BJ (cell line): Measurements from ENCODE around the gene TJP2. TPM values are rescaled to one million over a fixed set of nuclear protein-coding genes. Genes with fewer than 3 reads are reported as not detected.

Experiments used
- CTCF ChIA-PET: fragments of 350-600 bp; formaldehyde crosslinking; extraction: SDS; loops from one replicate; lab custom pipeline; 2021; ENCODE audit warnings: antibody characterized with exemption, inconsistent platforms; lab: Yijun Ruan, JAX
- POLR2A ChIA-PET: fragments of 300-600 bp; sonication (Branson Sonifier 250); formaldehyde crosslinking; extraction: SDS; loops from one replicate; lab custom pipeline; 2021; ENCODE audit warnings: antibody characterized with exemption; lab: Charles Lee
- DNase-seq: peaks from one replicate; pipeline ENCODE4 v3.0.0-alpha.2; 2011; ENCODE audit warnings: low read depth
- H3K27me3 ChIP-seq: 2 replicates; pipeline ENCODE4 v1.6.0; 2011; ENCODE audit warnings: low read length; ENCODE audit not compliant: control insufficient read depth, insufficient read depth
- H3K36me3 ChIP-seq: 2 replicates; pipeline ENCODE4 v1.5.1; 2011; ENCODE audit warnings: low read length; ENCODE audit not compliant: control insufficient read depth, insufficient read depth
- H3K4me3 ChIP-seq: 2 replicates; pipeline ENCODE4 v1.5.1; 2011; ENCODE audit warnings: low read depth, mild to moderate bottlenecking, control low read depth, low read length
- CTCF ChIP-seq: IDR thresholded peaks from 2 replicates; pipeline ENCODE4 v1.5.1; 2011; ENCODE audit warnings: low read depth, mild to moderate bottlenecking, control low read depth, inconsistent platforms, low read length, moderate library complexity; ENCODE audit not compliant: insufficient read depth
- polyA plus RNA-seq: library from polyadenylated mRNA; depleted of rRNA; stranded (reverse); fragments of >200 nt; gene quantifications from 2 replicates; pipeline ENCODE4 v1.2.3, GENCODE V29; 2011

Gene TJP2
- polyA plus RNA-seq, 1 experiment, result 5.6 TPM

- TF ChIP-seq CTCF, result no peak
- Histone ChIP-seq H3K27me3 (no peaks in the 10 kb centered on the region), H3K4me3 (no peak overlapping the region), H3K36me3 (peaks cover 3% of the 10 kb centered on the region; the same call in 1 of the 2 replicates)
- ChIA-PET CTCF (interaction anchor here (0.5 to 1.8 kb wide), 2 partner anchors 20 to 121 kb away, joined by 3 to 8 read pairs; no protein-coding TSS in a partner anchor), POLR2A (no interaction called here)
- DNase-seq, result no peak
Measured at GRCh38 chr9:69243116-69243515, 69.0 kb downstream of the TJP2 start.

- no peak for TF ChIP-seq CTCF
- CTCF ChIA-PET, result no interaction called here
- Histone ChIP-seq H3K36me3 (peaks cover 9% of the 10 kb centered on the region), H3K4me3 (no peak overlapping the region), H3K27me3 (no peaks in the 10 kb centered on the region)
- POLR2A ChIA-PET, result no interaction called here
- no peak for DNase-seq
Measured at GRCh38 chr9:69246629-69247028, 72.6 kb downstream of the TJP2 start.

DNA sequence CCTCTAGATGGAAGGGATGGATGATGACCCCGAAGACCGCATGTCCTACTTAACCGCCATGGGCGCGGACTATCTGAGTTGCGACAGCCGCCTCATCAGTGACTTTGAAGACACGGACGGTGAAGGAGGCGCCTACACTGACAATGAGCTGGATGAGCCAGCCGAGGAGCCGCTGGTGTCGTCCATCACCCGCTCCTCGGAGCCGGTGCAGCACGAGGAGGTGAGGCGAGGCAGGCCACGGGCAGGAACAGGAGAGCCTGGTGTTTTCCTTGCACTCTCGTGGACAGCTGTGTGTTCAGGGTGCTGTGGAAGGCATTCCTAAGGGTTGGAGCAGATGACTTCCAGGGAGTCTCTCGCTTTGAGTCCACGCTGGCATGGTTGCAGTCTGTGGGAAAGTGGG is 73.9 kb downstream of the TJP2 start:
- Histone ChIP-seq H3K4me3 (no peak overlapping the region), H3K27me3 (no peaks in the 10 kb centered on the region), H3K36me3 (peaks cover 9% of the 10 kb centered on the region)
- no peak for TF ChIP-seq CTCF
- no peak for DNase-seq
- POLR2A ChIA-PET, result no interaction called here
- CTCF ChIA-PET, result interaction anchor here (1.0 to 1.7 kb wide), 2 partner anchors 12 to 194 kb away, joined by 3 to 5 read pairs; no protein-coding TSS in a partner anchor

DNA sequence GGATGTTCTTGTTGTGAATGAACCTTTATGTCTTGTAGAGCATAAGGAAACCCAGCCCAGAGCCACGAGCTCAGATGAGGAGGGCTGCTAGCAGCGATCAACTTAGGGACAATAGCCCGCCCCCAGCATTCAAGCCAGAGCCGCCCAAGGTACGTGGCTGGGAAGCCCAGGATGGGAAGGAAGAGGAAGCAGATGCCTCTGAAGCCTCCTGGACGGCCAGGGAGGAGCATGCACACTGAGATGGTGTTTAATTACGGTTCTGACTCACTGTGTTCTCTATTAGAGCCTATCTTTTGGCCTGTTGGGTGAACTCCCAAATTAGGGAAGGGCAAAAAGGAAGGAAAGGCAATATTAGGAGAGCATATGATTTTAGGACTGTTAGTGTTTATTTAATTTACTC is 75.3 kb downstream of the TJP2 start:
- no peak for TF ChIP-seq CTCF
- H3K27me3 ChIP-seq, result no peaks in the 10 kb centered on the region
- ChIA-PET CTCF (interaction anchor here (1.4 kb wide), 1 partner anchor 26 kb away, joined by 4 read pairs; no protein-coding TSS in a partner anchor), POLR2A (no interaction called here)
- H3K4me3 ChIP-seq, result no peak overlapping the region
- DNase-seq, result no peak
- H3K36me3 ChIP-seq, result peaks cover 9% of the 10 kb centered on the region

GRCh38 chr9:69250681-69251080 is 76.6 kb downstream of the TJP2 start:
- TF ChIP-seq CTCF, result no peak
- Histone ChIP-seq H3K36me3 (peaks cover 9% of the 10 kb centered on the region), H3K27me3 (no peaks in the 10 kb centered on the region), H3K4me3 (no peak overlapping the region)
- DNase-seq, result no peak
- ChIA-PET POLR2A (no interaction called here), CTCF (no interaction called here)
